Progenitor cell of endocrine pancreas (in vitro differentiated cells): ENCODE measurements around the gene PPP3CA. TPM values are rescaled to one million over a fixed set of nuclear protein-coding genes. Genes with fewer than 3 reads are reported as not detected.

Source experiments
- DNase-seq: peaks from one replicate; pipeline ENCODE4 v3.0.0; 2021; ENCODE audit warnings: low spot score; ENCODE audit not compliant: unreplicated experiment
- H3K27ac Mint-ChIP-seq: 2 replicates; pipeline ENCODE4 v1.8.0; 2021; ENCODE audit warnings: mild to moderate bottlenecking, moderate library complexity, mixed read lengths
- H3K27me3 Mint-ChIP-seq: 2 replicates; pipeline ENCODE4 v1.8.0; 2021; ENCODE audit warnings: mixed read lengths
- H3K36me3 Mint-ChIP-seq: 2 replicates; pipeline ENCODE4 v1.8.0; 2022; ENCODE audit warnings: mixed read lengths; ENCODE audit not compliant: insufficient read depth
- H3K4me1 Mint-ChIP-seq: 2 replicates; pipeline ENCODE4 v1.8.0; 2021; ENCODE audit warnings: low read depth, mixed read lengths
- H3K4me3 Mint-ChIP-seq: 2 replicates; pipeline ENCODE4 v1.8.0; 2021; ENCODE audit warnings: low read depth, mild to moderate bottlenecking, moderate library complexity, mixed read lengths
- H3K9me3 Mint-ChIP-seq: 2 replicates; pipeline ENCODE4 v1.8.0; 2021; ENCODE audit warnings: low read depth, mixed read lengths
- total RNA-seq: library from RNA; stranded (reverse); gene quantifications from 2 replicates; pipeline ENCODE4 v1.2.1, GENCODE V29; 2021
- TF ChIP-seq, protein P1 (sequence below): fragments of 200-600 bp; sonication (generic); IDR thresholded peaks from one replicate; pipeline ENCODE4 v1.5.0; 2021; ENCODE audit warnings: antibody characterized with exemption, mild to moderate bottlenecking; ENCODE audit not compliant: unreplicated experiment

PPP3CA gene
- total RNA-seq, 1 donor from 2014 or later, result 22.5 TPM

DNA sequence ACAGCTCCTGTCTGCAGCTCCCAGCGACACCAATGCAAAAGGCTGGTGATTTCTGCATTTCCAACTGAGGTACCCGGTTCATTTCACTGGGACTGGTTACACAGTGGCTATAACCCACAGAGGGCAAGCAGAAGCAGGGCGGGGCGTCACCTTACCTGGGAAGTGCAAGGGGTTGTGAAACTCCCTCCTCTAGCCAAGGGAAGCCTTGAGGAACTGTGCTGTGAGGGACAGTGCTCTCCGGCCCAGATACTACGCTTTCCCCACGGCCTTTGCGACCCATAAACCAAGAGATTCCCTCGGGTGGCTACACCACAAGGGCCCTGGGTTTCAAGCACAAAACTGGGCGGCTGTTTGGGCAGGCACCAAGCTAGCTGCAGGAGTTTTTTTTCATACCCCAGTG, 218.9 kb downstream of the PPP3CA start:
- no peak overlapping the region for H3K4me3 Mint-ChIP-seq
- no peak for DNase-seq
- no peaks in the 10 kb centered on the region for H3K36me3 Mint-ChIP-seq
- no peak overlapping the region for H3K27ac Mint-ChIP-seq
- peaks cover 1% of the 10 kb centered on the region for H3K4me1 Mint-ChIP-seq
- H3K27me3 Mint-ChIP-seq, result no peaks in the 10 kb centered on the region
- peaks cover 5% of the 10 kb centered on the region for H3K9me3 Mint-ChIP-seq
- TF ChIP-seq, protein P1, sequence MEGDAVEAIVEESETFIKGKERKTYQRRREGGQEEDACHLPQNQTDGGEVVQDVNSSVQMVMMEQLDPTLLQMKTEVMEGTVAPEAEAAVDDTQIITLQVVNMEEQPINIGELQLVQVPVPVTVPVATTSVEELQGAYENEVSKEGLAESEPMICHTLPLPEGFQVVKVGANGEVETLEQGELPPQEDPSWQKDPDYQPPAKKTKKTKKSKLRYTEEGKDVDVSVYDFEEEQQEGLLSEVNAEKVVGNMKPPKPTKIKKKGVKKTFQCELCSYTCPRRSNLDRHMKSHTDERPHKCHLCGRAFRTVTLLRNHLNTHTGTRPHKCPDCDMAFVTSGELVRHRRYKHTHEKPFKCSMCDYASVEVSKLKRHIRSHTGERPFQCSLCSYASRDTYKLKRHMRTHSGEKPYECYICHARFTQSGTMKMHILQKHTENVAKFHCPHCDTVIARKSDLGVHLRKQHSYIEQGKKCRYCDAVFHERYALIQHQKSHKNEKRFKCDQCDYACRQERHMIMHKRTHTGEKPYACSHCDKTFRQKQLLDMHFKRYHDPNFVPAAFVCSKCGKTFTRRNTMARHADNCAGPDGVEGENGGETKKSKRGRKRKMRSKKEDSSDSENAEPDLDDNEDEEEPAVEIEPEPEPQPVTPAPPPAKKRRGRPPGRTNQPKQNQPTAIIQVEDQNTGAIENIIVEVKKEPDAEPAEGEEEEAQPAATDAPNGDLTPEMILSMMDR, result no peak

DNA sequence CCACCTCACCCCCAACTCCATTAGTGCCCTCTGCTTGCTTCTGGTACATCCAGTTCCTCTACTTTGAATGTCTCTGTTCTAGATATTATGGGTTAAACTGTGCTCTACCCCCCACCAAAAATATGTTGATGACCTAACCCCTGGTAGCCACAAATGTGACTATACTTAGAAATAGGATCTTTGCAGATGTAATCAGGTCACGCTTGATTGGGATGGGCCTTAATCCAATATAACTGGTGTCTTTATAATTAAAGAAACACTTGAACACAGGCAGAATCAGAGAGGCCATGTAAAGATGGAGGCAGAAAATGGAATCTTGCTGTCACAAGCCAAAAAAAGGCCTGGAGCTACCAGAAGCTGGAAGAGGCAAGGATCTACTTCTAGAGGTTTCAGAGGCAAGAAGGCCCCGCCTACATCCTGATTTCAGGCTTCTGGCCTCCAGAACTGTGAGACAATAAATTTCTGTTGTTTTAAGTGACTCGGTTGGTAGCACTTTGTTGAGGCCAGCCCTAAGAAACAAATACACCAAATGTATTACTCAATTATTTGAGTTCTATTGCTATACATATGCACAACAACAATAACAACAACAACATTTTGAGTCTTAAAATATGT, 220.0 kb downstream of the PPP3CA start:
- TF ChIP-seq, protein P1, result no peak
- Mint-ChIP-seq H3K4me3 (no peak overlapping the region), H3K4me1 (peaks cover 1% of the 10 kb centered on the region), H3K27ac (no peak overlapping the region), H3K27me3 (no peaks in the 10 kb centered on the region), H3K36me3 (no peaks in the 10 kb centered on the region), H3K9me3 (no peaks in the 10 kb centered on the region)
- DNase-seq, result no peak

DNA sequence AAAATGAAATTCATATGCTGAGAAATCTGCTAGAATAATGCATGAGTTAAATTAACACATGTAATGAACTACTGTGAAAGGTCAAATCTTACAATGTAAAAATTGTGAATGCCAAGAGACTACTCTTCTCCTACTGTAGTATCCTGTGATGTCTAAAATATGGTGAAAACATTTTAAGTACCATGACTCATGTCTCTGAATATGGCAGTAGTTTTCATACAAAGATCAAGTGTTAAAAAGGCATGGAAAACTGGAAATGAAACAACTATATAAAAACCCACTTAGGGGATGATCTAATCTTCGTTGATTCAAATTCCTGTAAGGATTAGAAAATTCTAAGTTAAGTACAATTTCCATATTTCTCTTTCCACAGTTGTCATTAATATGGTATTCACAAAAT, 221.3 kb downstream of the PPP3CA start:
- no peaks in the 10 kb centered on the region for H3K9me3 Mint-ChIP-seq
- TF ChIP-seq, protein P1, result no peak

DNA sequence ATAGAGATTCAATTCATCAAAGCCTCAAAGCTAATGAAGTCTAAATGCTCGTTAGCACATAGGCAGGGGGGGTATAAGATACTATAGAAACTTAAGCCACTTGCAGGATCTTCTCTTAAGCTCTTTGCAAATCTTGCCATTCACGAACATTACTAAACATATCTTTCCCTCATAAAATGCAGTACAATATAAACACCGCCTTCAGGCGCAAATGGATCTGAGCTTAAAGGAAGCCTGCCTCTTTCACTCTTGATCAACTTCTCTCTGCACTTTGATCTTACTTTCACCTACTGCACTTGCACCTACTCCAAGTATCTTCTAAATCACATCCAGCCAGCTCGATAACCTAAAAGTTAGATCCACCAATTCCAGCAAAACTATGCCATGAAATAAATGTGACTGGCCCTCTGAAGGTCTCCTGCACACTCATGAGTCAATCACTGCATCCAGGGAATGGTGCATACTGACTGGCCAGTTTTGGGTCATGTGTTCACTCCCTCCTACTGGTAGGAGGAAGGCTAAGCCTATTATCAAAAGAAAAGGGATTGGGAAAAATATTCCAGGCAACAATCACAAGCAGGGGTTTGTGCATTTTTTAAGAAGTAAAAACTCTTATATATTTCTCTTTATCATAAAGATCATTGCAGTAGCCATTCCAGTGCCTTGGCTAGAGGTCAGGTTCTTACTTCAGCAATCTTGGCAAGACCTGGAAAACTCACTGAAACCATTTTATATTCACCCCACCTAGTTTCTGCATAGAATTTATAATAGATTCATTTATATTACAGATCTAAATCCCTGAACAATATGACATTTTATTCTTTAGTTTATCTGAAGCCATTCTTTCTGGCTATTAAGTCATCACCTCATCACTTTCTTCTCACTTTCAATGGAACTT, 222.0 kb downstream of the PPP3CA start:
- no peaks in the 10 kb centered on the region for H3K9me3 Mint-ChIP-seq
- TF ChIP-seq, protein P1, result no peak
- H3K4me3 Mint-ChIP-seq, result no peak overlapping the region
- DNase-seq, result no peak
- H3K27ac Mint-ChIP-seq, result no peak overlapping the region
- H3K4me1 Mint-ChIP-seq, result no peaks in the 10 kb centered on the region
- no peaks in the 10 kb centered on the region for H3K27me3 Mint-ChIP-seq
- H3K36me3 Mint-ChIP-seq, result no peaks in the 10 kb centered on the region

More for the DNA sequence above, 221.3 kb downstream of the PPP3CA start:
- DNase-seq, result no peak
- no peaks in the 10 kb centered on the region for H3K36me3 Mint-ChIP-seq
- H3K27me3 Mint-ChIP-seq, result no peaks in the 10 kb centered on the region
- no peaks in the 10 kb centered on the region for H3K4me1 Mint-ChIP-seq
- H3K4me3 Mint-ChIP-seq, result no peak overlapping the region
- H3K27ac Mint-ChIP-seq, result no peak overlapping the region

DNA sequence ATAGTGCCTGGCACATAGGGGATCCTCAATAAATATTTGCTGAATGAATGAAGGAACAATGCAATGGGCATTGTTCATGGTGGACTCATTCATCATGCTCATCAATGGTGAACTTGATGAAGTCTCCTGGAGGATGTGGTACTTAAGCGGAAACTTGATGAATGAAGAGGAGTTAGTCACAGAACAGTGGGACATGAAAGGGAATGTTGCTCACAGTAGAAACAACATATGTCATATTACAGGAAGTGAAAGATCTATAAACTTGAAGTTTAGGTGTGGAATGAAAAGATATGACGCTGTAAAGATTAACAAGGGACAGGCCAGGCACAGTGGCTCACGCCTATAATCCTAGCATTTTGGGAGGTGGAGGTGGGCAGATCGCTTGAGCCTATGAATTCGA, 224.1 kb downstream of the PPP3CA start:
- TF ChIP-seq, protein P1, result no peak
- H3K4me3 Mint-ChIP-seq, result no peak overlapping the region
- H3K27ac Mint-ChIP-seq, result no peak overlapping the region
- H3K4me1 Mint-ChIP-seq, result no peaks in the 10 kb centered on the region
- DNase-seq, result no peak
- no peaks in the 10 kb centered on the region for H3K27me3 Mint-ChIP-seq
- no peaks in the 10 kb centered on the region for H3K9me3 Mint-ChIP-seq
- no peaks in the 10 kb centered on the region for H3K36me3 Mint-ChIP-seq
